Neural cell (in vitro differentiated cells): ENCODE results near the gene CCL8. TPM values are rescaled to one million over a fixed set of nuclear protein-coding genes. Genes with fewer than 3 reads are reported as not detected.

Experiments
- H2AFZ ChIP-seq: fragments of 200-600, 300-800 bp; sonication (generic), shearing (Covaris generic); 2 replicates; pipeline ENCODE4 v1.6.0; 2014; ENCODE audit warnings: low read depth, mild to moderate bottlenecking, antibody characterized with exemption, low read length, moderate library complexity
- H3F3A ChIP-seq: fragments of 200-600 bp; shearing (Covaris generic); 2 replicates; pipeline ENCODE4 v1.6.1; 2016; ENCODE audit warnings: mild to moderate bottlenecking, moderate library complexity, mixed read lengths, antibody characterized with exemption, low read length; ENCODE audit not compliant: insufficient read depth, poor library complexity, severe bottlenecking
- H3K27ac ChIP-seq: fragments of 200-600, 300-800 bp; sonication (generic), shearing (Covaris generic); 2 replicates; pipeline ENCODE4 v1.5.1; 2014; ENCODE audit warnings: mild to moderate bottlenecking, low read length, moderate library complexity
- H3K27me3 ChIP-seq: fragments of 300-800, 200-600 bp; sonication (generic), shearing (Covaris generic); 2 replicates; pipeline ENCODE4 v1.6.0; 2014; ENCODE audit warnings: mild to moderate bottlenecking, low read depth, low read length, moderate library complexity; ENCODE audit not compliant: insufficient read depth
- H3K36me3 ChIP-seq: fragments of 300-800, 200-600 bp; sonication (generic), shearing (Covaris generic); 2 replicates; pipeline ENCODE4 v1.5.1; 2014; ENCODE audit warnings: mild to moderate bottlenecking, antibody characterized with exemption, low read length, moderate library complexity; ENCODE audit not compliant: insufficient read depth
- H3K4me2 ChIP-seq: fragments of 300-800, 200-600 bp; sonication (generic), shearing (Covaris generic); 2 replicates; pipeline ENCODE4 v1.6.0; 2014; ENCODE audit warnings: mild to moderate bottlenecking, low read length
- H3K4me3 ChIP-seq: fragments of 300-800, 200-600 bp; sonication (generic), shearing (Covaris generic); 2 replicates; pipeline ENCODE4 v1.5.1; 2014; ENCODE audit warnings: mild to moderate bottlenecking, low read length, moderate library complexity
- H3K79me2 ChIP-seq: fragments of 200-600 bp; shearing (Covaris generic); replicated peaks from 2 replicates; pipeline ENCODE4 v1.6.0; 2014; ENCODE audit warnings: mild to moderate bottlenecking, low read length, moderate library complexity; ENCODE audit not compliant: insufficient read depth
- H3K9ac ChIP-seq: fragments of 300-800, 200-600 bp; sonication (generic), shearing (Covaris generic); 2 replicates; pipeline ENCODE4 v1.6.1; 2016; ENCODE audit warnings: mild to moderate bottlenecking, low read length, mixed read lengths
- H3K9me2 ChIP-seq: fragments of 200-600 bp; shearing (Covaris generic); 2 replicates; pipeline ENCODE4 v1.6.1; 2016; ENCODE audit warnings: mild to moderate bottlenecking, low read length, mixed read lengths; ENCODE audit not compliant: insufficient read depth
- H3K9me3 ChIP-seq: fragments of 200-600, 300-800 bp; sonication (generic), shearing (Covaris generic); 2 replicates; pipeline ENCODE4 v1.6.1; 2016; ENCODE audit warnings: mild to moderate bottlenecking, mixed run types, low read length, moderate library complexity, mixed read lengths
- H4K20me1 ChIP-seq: fragments of 200-600 bp; shearing (Covaris generic); 2 replicates; pipeline ENCODE4 v1.6.1; 2016; ENCODE audit warnings: mild to moderate bottlenecking, mixed run types; ENCODE audit not compliant: insufficient read depth
- EP300 ChIP-seq: fragments of 450-650 bp; conservative IDR thresholded peaks from 2 replicates; pipeline ENCODE4 v1.6.1; 2014; ENCODE audit warnings: antibody characterized with exemption, mild to moderate bottlenecking, moderate library complexity; ENCODE audit not compliant: poor library complexity, severe bottlenecking
- EZH2 ChIP-seq: fragments of 200-600, 300-800 bp; shearing (Covaris generic), sonication (generic); IDR thresholded peaks from 2 replicates; pipeline ENCODE4 v1.6.1; 2014; ENCODE audit warnings: antibody characterized with exemption, low read length, borderline replicate concordance, mild to moderate bottlenecking; ENCODE audit not compliant: insufficient read depth, poor library complexity, severe bottlenecking
- MXI1 ChIP-seq: fragments of 450-650 bp; conservative IDR thresholded peaks from 2 replicates; pipeline ENCODE4 v1.6.1; 2014; ENCODE audit warnings: antibody characterized with exemption, mild to moderate bottlenecking; ENCODE audit not compliant: poor library complexity, severe bottlenecking
- POLR2AphosphoS5 ChIP-seq: IDR thresholded peaks from 2 replicates; pipeline ENCODE4 v1.6.1; 2012
- RAD21 ChIP-seq: fragments of 450-650 bp; conservative IDR thresholded peaks from 2 replicates; pipeline ENCODE4 v1.6.1; 2014; ENCODE audit warnings: antibody characterized with exemption, mild to moderate bottlenecking, moderate library complexity
- SMC3 ChIP-seq: fragments of 450-650 bp; conservative IDR thresholded peaks from 2 replicates; pipeline ENCODE4 v1.6.1; 2014; ENCODE audit warnings: antibody characterized with exemption, mild to moderate bottlenecking, moderate library complexity; ENCODE audit not compliant: poor library complexity
- TAF1 ChIP-seq: IDR thresholded peaks from 2 replicates; pipeline ENCODE4 v1.6.1; 2012; ENCODE audit warnings: low read depth
- polyA plus RNA-seq: library from polyadenylated mRNA; depleted of rRNA; stranded (reverse); fragments of >200 nt; gene quantifications from 2 replicates; pipeline ENCODE4 v1.2.3, GENCODE V29; 2014
- TF ChIP-seq, protein P1 (sequence below): IDR thresholded peaks from 2 replicates; pipeline ENCODE4 v1.6.1; 2012; ENCODE audit warnings: borderline replicate concordance
- TF ChIP-seq, protein P2 (sequence below): fragments of 450-650 bp; IDR thresholded peaks from 2 replicates; pipeline ENCODE4 v1.5.1; 2014; ENCODE audit warnings: antibody characterized with exemption, mild to moderate bottlenecking, moderate library complexity; ENCODE audit not compliant: poor library complexity, severe bottlenecking

Gene CCL8
- polyA plus RNA-seq, 1 donor from 2014 or later = not detected

DNA sequence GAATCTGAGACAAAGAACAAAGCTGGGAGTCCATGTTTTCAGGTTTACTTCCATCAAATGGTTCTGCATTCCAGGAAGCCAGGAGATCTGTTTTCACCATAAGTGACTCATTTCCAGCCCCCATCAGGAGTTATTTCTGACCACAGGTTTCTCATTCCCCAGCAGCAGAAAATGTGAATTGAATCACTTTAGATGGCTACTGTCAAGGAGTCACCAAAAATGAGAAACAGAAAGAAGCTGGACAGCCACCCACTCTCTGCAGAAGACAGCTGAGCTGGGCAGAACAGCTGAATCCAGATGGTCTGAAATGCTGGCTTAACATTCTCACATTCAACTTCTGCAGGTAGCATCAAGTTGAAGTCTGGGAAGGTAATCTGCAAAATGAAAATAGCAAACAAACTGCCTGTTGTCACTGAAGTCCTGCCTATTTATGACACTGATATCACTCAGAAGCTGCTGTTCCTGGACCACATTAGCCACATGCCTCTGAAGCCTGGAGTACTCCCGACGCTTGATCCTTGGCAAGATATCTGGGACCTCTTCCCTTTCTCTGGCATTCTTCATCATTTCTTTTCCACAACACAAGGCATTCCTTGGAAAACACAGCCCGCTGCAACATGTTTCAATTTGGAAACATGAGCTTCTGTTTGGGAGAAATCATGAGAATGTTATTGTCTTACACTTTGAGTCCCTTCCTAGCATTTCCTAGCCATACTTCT lies 18.4 kb upstream of the CCL8 start:
- no peaks in the 10 kb centered on the region for H3K79me2 ChIP-seq
- H2AFZ ChIP-seq = no peak overlapping the region
- no peak overlapping the region for H3K4me2 ChIP-seq
- H3K27ac ChIP-seq = no peak overlapping the region
- H3K36me3 ChIP-seq = no peaks in the 10 kb centered on the region
- H3K9me3 ChIP-seq = no peaks in the 10 kb centered on the region
- TF ChIP-seq TAF1 (no peak), MXI1 (no peak), RAD21 (no peak), POLR2AphosphoS5 (no peak), EP300 (no peak)
- TF ChIP-seq, protein P1, sequence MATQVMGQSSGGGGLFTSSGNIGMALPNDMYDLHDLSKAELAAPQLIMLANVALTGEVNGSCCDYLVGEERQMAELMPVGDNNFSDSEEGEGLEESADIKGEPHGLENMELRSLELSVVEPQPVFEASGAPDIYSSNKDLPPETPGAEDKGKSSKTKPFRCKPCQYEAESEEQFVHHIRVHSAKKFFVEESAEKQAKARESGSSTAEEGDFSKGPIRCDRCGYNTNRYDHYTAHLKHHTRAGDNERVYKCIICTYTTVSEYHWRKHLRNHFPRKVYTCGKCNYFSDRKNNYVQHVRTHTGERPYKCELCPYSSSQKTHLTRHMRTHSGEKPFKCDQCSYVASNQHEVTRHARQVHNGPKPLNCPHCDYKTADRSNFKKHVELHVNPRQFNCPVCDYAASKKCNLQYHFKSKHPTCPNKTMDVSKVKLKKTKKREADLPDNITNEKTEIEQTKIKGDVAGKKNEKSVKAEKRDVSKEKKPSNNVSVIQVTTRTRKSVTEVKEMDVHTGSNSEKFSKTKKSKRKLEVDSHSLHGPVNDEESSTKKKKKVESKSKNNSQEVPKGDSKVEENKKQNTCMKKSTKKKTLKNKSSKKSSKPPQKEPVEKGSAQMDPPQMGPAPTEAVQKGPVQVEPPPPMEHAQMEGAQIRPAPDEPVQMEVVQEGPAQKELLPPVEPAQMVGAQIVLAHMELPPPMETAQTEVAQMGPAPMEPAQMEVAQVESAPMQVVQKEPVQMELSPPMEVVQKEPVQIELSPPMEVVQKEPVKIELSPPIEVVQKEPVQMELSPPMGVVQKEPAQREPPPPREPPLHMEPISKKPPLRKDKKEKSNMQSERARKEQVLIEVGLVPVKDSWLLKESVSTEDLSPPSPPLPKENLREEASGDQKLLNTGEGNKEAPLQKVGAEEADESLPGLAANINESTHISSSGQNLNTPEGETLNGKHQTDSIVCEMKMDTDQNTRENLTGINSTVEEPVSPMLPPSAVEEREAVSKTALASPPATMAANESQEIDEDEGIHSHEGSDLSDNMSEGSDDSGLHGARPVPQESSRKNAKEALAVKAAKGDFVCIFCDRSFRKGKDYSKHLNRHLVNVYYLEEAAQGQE = no peak
- no peak overlapping the region for H3K4me3 ChIP-seq
- H4K20me1 ChIP-seq = no peaks in the 10 kb centered on the region
- no peaks in the 10 kb centered on the region for H3K9me2 ChIP-seq
- H3K27me3 ChIP-seq = no peaks in the 10 kb centered on the region
- no peak overlapping the region for H3K9ac ChIP-seq
- H3F3A ChIP-seq = no peaks in the 10 kb centered on the region

DNA sequence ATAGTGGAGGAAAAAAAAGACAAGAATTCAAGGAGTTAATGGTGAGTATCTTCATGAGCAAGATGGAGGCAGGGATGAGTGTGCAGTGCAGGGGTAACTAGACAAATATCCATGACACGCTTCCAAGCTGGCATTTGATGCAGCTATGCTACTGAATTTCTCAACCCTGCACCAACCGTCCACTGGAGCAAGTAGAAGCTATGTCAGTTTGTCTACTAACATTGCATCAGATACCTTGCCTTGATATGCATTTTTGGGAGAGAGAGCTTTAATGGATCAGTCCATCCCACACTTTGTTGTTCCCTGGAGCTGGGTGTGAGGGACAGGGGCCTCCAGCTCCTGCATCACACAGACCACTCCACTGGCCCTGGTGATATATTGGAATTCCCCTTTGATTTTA lies 17.2 kb upstream of the CCL8 start:
- Histone ChIP-seq H3K9ac (no peak overlapping the region), H3K27ac (no peak overlapping the region), H3K4me2 (no peak overlapping the region), H2AFZ (no peak overlapping the region), H3K9me3 (no peaks in the 10 kb centered on the region), H3K27me3 (no peaks in the 10 kb centered on the region), H3K9me2 (no peaks in the 10 kb centered on the region), H3K79me2 (no peaks in the 10 kb centered on the region), H3K4me3 (no peak overlapping the region), H4K20me1 (no peaks in the 10 kb centered on the region), H3K36me3 (no peaks in the 10 kb centered on the region), H3F3A (no peaks in the 10 kb centered on the region)
- TF ChIP-seq MXI1 (no peak), TAF1 (no peak), EP300 (no peak), RAD21 (no peak), POLR2AphosphoS5 (no peak), EZH2 (no peak), SMC3 (no peak)
- TF ChIP-seq, protein P1 = no peak
- TF ChIP-seq, protein P2, sequence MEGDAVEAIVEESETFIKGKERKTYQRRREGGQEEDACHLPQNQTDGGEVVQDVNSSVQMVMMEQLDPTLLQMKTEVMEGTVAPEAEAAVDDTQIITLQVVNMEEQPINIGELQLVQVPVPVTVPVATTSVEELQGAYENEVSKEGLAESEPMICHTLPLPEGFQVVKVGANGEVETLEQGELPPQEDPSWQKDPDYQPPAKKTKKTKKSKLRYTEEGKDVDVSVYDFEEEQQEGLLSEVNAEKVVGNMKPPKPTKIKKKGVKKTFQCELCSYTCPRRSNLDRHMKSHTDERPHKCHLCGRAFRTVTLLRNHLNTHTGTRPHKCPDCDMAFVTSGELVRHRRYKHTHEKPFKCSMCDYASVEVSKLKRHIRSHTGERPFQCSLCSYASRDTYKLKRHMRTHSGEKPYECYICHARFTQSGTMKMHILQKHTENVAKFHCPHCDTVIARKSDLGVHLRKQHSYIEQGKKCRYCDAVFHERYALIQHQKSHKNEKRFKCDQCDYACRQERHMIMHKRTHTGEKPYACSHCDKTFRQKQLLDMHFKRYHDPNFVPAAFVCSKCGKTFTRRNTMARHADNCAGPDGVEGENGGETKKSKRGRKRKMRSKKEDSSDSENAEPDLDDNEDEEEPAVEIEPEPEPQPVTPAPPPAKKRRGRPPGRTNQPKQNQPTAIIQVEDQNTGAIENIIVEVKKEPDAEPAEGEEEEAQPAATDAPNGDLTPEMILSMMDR = no peak
